H9 (cell line): ENCODE results near the gene KIF18A. TPM values are rescaled to one million over a fixed set of nuclear protein-coding genes. Genes with fewer than 3 reads are reported as not detected.

ENCODE experiments used
- DNase-seq: peaks from one replicate; pipeline ENCODE4 v3.0.0-alpha.2; 2017
- H2AFZ ChIP-seq: one replicate; pipeline ENCODE4 v1.6.1; 2013; ENCODE audit warnings: mild to moderate bottlenecking, low read length, control low read depth, moderate library complexity
- H2AK5ac ChIP-seq: 2 replicates; pipeline ENCODE4 v1.6.1; 2013; ENCODE audit warnings: low read length, control low read depth, mixed read lengths; ENCODE audit not compliant: insufficient read length
- H2BK120ac ChIP-seq: one replicate; pipeline ENCODE4 v1.6.1; 2013; ENCODE audit warnings: low read depth, mild to moderate bottlenecking, low read length, control low read depth, inconsistent platforms; ENCODE audit not compliant: poor library complexity, severe bottlenecking
- H2BK12ac ChIP-seq: 2 replicates; pipeline ENCODE4 v1.6.1; 2013; ENCODE audit warnings: low read length, control low read depth, mixed read lengths, low read depth; ENCODE audit not compliant: insufficient read length
- H2BK15ac ChIP-seq: 2 replicates; pipeline ENCODE4 v1.6.1; 2013; ENCODE audit warnings: low read depth, low read length, control low read depth
- H2BK20ac ChIP-seq: one replicate; pipeline ENCODE4 v1.6.1; 2013; ENCODE audit warnings: low read depth, mild to moderate bottlenecking, low read length, control low read depth, inconsistent platforms; ENCODE audit not compliant: poor library complexity, severe bottlenecking
- H2BK5ac ChIP-seq: 2 replicates; pipeline ENCODE4 v1.6.1; 2013; ENCODE audit warnings: low read length, control low read depth, mixed read lengths; ENCODE audit not compliant: insufficient read length
- H3K14ac ChIP-seq: 2 replicates; pipeline ENCODE4 v1.6.1; 2013; ENCODE audit warnings: low read length, control low read depth; ENCODE audit not compliant: insufficient read depth
- H3K18ac ChIP-seq: 2 replicates; pipeline ENCODE4 v1.6.1; 2013; ENCODE audit warnings: low read depth, mild to moderate bottlenecking, mixed read lengths, low read length, control low read depth; ENCODE audit not compliant: insufficient read length
- H3K23ac ChIP-seq: 2 replicates; pipeline ENCODE4 v1.6.1; 2013; ENCODE audit warnings: low read length, control low read depth, mixed read lengths, low read depth; ENCODE audit not compliant: insufficient read length
- H3K23me2 ChIP-seq: 2 replicates; pipeline ENCODE4 v1.6.1; 2013; ENCODE audit warnings: low read depth, mild to moderate bottlenecking, mixed read lengths, low read length, control low read depth; ENCODE audit not compliant: insufficient read length, poor library complexity, severe bottlenecking
- H3K27ac ChIP-seq: 2 replicates; pipeline ENCODE4 v1.5.1; 2013; ENCODE audit warnings: low read length, control low read depth, mixed read lengths, low read depth; ENCODE audit not compliant: insufficient read length
- H3K27me3 ChIP-seq: 2 replicates; pipeline ENCODE4 v1.6.1; 2013; ENCODE audit warnings: low read length, control low read depth, inconsistent platforms; ENCODE audit not compliant: insufficient read depth
- H3K4ac ChIP-seq: 2 replicates; pipeline ENCODE4 v1.6.1; 2013; ENCODE audit warnings: low read depth, mild to moderate bottlenecking, control low read depth, inconsistent platforms, low read length, moderate library complexity
- H3K4me1 ChIP-seq: 2 replicates; pipeline ENCODE4 v1.6.1; 2013; ENCODE audit warnings: low read length, control low read depth, inconsistent platforms; ENCODE audit not compliant: insufficient read depth
- H3K4me2 ChIP-seq: 2 replicates; pipeline ENCODE4 v1.6.1; 2013; ENCODE audit warnings: low read length, control low read depth, mixed read lengths; ENCODE audit not compliant: insufficient read length, insufficient read depth
- H3K56ac ChIP-seq: 2 replicates; pipeline ENCODE4 v1.6.1; 2013; ENCODE audit warnings: low read depth, mild to moderate bottlenecking, mixed read lengths, low read length, control low read depth; ENCODE audit not compliant: insufficient read length
- H3K79me1 ChIP-seq: 2 replicates; pipeline ENCODE4 v1.6.1; 2013; ENCODE audit warnings: low read depth, mild to moderate bottlenecking, moderate library complexity, low read length, control low read depth, inconsistent platforms; ENCODE audit not compliant: insufficient read depth, poor library complexity, severe bottlenecking
- H3K79me2 ChIP-seq: 2 replicates; pipeline ENCODE4 v1.6.1; 2013; ENCODE audit warnings: low read length, control low read depth, inconsistent platforms; ENCODE audit not compliant: insufficient read depth
- H3K9ac ChIP-seq: 2 replicates; pipeline ENCODE4 v1.6.1; 2013; ENCODE audit warnings: low read length, control low read depth, mixed read lengths; ENCODE audit not compliant: insufficient read length; ENCODE audit errors: extremely low read depth
- H3K9me3 ChIP-seq: one replicate; pipeline ENCODE4 v1.6.1; 2013; ENCODE audit warnings: low read depth, low read length, inconsistent platforms; ENCODE audit not compliant: control insufficient read depth
- H3T11ph ChIP-seq: one replicate; pipeline ENCODE4 v1.6.1; 2013; ENCODE audit warnings: mild to moderate bottlenecking, low read length, control low read depth, inconsistent platforms
- H4K20me1 ChIP-seq: one replicate; pipeline ENCODE4 v1.6.1; 2013; ENCODE audit not compliant: control insufficient read depth, insufficient read length, insufficient read depth
- H4K5ac ChIP-seq: 2 replicates; pipeline ENCODE4 v1.6.1; 2013; ENCODE audit warnings: low read depth, mild to moderate bottlenecking, mixed read lengths, low read length, control low read depth; ENCODE audit not compliant: insufficient read length
- H4K8ac ChIP-seq: replicated peaks from 2 replicates; pipeline ENCODE4 v1.6.1; 2013; ENCODE audit warnings: low read length, control low read depth, mixed read lengths, low read depth; ENCODE audit not compliant: insufficient read length
- H4K91ac ChIP-seq: 2 replicates; pipeline ENCODE4 v1.6.1; 2013; ENCODE audit warnings: low read depth, mild to moderate bottlenecking, moderate library complexity, mixed read lengths, low read length, control low read depth; ENCODE audit not compliant: insufficient read length
- H3K27ac Mint-ChIP-seq, 3 experiments: 2 replicates in 2 of 3; 3 replicates in 1 of 3; pipeline ENCODE4 v1.8.0; 2020 to 2021; ENCODE audit warnings: mixed read lengths in 3 of 3, mild to moderate bottlenecking in 1 of 3, moderate library complexity in 1 of 3
- H3K27me3 Mint-ChIP-seq: 2 replicates; pipeline ENCODE4 v1.8.0; 2021; ENCODE audit warnings: low read depth, mild to moderate bottlenecking, moderate library complexity, mixed read lengths
- H3K36me3 Mint-ChIP-seq, 3 experiments: 2 replicates in 2 of 3; 3 replicates in 1 of 3; pipeline ENCODE4 v1.8.0; 2020 to 2021; ENCODE audit warnings: low read depth in 3 of 3, mixed read lengths in 3 of 3; ENCODE audit not compliant: insufficient read depth in 1 of 3
- H3K4me1 Mint-ChIP-seq, 2 experiments: 2 replicates each; pipeline ENCODE4 v1.8.0; 2020; ENCODE audit warnings: mixed read lengths in 2 of 2
- H3K4me3 Mint-ChIP-seq, 2 experiments: 2 replicates in 1 of 2; 3 replicates in 1 of 2; pipeline ENCODE4 v1.8.0; 2020 to 2021; ENCODE audit warnings: mild to moderate bottlenecking in 2 of 2, mixed read lengths in 2 of 2, moderate library complexity in 1 of 2
- H3K9me3 Mint-ChIP-seq, 2 experiments: 2 replicates in 1 of 2; 3 replicates in 1 of 2; pipeline ENCODE4 v1.8.0; 2020; ENCODE audit warnings: mild to moderate bottlenecking in 2 of 2, mixed read lengths in 2 of 2, moderate library complexity in 1 of 2
- WGBS: extraction: QIAGEN DNeasy Blood & Tissue Kit; methylation state at CpG from one replicate; pipeline ENCODE4 v1.1.7; 2013; ENCODE audit warnings: missing lambda C conversion rate, low lambda C conversion rate, mixed read lengths; ENCODE audit not compliant: insufficient read length; ENCODE audit errors: extremely low coverage; 5-methylcytosine and 5-hydroxymethylcytosine counted together
- total RNA-seq: library from RNA; stranded (reverse); gene quantifications from 2 replicates; pipeline ENCODE4 v1.2.1, GENCODE V29; 2021
- TF ChIP-seq, protein P1 (sequence below): fragments of 200-600 bp; sonication (generic); conservative IDR thresholded peaks from 3 replicates; pipeline ENCODE4 v1.8.0; 2021; ENCODE audit warnings: antibody characterized with exemption, mild to moderate bottlenecking

Gene KIF18A
- total RNA-seq, 1 experiment from 2014 or later: 25.9 TPM

DNA sequence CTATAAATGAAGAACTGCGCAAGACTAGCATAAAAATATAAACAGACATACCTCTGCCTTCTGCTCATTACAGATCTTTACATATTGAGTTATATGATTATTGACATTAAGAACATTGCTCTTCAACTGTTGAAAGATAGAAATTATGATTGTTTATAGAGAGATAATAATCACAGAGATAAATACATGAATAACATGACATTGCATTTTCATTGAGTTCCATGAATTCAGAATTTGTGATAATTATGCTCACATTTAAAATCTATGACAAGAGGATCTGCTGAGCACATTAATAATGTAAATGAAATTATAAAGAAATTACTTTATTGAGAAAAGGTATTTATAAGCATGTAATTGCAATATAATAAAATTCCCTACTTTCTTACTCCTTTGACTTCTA lies 24.8 kb downstream of the KIF18A start:
- Histone ChIP-seq H4K5ac (no peak overlapping the region), H2BK15ac (no peak overlapping the region), H3K27ac (no peak overlapping the region), H3K4me1 (no peaks in the 10 kb centered on the region), H3K79me1 (no peaks in the 10 kb centered on the region), H3T11ph (no peak overlapping the region), H3K14ac (no peak overlapping the region), H2BK120ac (no peak overlapping the region), H4K91ac (no peak overlapping the region), H4K8ac (no peak overlapping the region), H2BK20ac (no peak overlapping the region), H3K9ac (no peak overlapping the region), H3K18ac (no peak overlapping the region), H4K20me1 (no peaks in the 10 kb centered on the region), H2AFZ (no peak overlapping the region), H3K79me2 (no peaks in the 10 kb centered on the region), H3K4me2 (no peak overlapping the region), H3K27me3 (no peaks in the 10 kb centered on the region), H3K23ac (no peak overlapping the region), H2BK12ac (no peak overlapping the region), H3K4ac (no peak overlapping the region), H3K56ac (no peak overlapping the region), H2BK5ac (no peak overlapping the region), H2AK5ac (no peak overlapping the region), H3K9me3 (no peaks in the 10 kb centered on the region), H3K23me2 (no peaks in the 10 kb centered on the region)
- no CpG with 5 or more reads among the region's 1 CpG for WGBS
- no peaks in the 10 kb centered on the region for H3K9me3 Mint-ChIP-seq
- H3K36me3 Mint-ChIP-seq: peaks cover 0 to 47% (median 24%) of the 10 kb centered on the region in 3 experiments; a peak in 6 of 7 replicates
- H3K27ac Mint-ChIP-seq: no peak overlapping the region
- no peaks in the 10 kb centered on the region for H3K27me3 Mint-ChIP-seq
- H3K4me3 Mint-ChIP-seq: no peak overlapping the region
- TF ChIP-seq, protein P1, sequence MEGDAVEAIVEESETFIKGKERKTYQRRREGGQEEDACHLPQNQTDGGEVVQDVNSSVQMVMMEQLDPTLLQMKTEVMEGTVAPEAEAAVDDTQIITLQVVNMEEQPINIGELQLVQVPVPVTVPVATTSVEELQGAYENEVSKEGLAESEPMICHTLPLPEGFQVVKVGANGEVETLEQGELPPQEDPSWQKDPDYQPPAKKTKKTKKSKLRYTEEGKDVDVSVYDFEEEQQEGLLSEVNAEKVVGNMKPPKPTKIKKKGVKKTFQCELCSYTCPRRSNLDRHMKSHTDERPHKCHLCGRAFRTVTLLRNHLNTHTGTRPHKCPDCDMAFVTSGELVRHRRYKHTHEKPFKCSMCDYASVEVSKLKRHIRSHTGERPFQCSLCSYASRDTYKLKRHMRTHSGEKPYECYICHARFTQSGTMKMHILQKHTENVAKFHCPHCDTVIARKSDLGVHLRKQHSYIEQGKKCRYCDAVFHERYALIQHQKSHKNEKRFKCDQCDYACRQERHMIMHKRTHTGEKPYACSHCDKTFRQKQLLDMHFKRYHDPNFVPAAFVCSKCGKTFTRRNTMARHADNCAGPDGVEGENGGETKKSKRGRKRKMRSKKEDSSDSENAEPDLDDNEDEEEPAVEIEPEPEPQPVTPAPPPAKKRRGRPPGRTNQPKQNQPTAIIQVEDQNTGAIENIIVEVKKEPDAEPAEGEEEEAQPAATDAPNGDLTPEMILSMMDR: no peak
- no peaks in the 10 kb centered on the region for H3K4me1 Mint-ChIP-seq
- no peak for DNase-seq
